HG03196 (cell line): Measurements from ENCODE around the gene TAS1R2.

Experiments
- ATAC-seq: cut with Tn5 transposase; IDR thresholded peaks from one replicate; pipeline ENCODE4 v1.9.1; 2021; ENCODE audit not compliant: unreplicated experiment

TAS1R2 gene

DNA sequence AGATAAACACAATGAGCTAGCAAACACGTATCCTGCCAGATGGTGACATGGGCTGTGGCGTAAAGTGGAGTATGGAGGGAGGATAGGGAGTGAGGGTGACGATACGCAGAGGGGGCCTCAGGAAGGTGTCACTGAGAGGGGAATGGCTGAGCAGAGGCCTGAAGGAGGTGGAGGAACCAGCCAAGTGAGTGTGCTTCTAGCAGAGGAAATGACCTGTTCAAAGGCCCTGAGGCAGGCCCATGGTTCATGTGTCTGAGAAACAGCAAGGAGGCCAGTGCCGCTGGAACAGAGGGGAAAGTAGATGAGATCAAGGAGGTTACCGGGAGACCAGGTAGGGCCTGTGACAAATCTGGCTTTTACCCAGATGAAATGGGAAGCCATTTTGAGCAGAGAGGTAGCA, 36.0 kb downstream of the TAS1R2 start:
- ATAC-seq, result no peak

GRCh38 chr1:18820791-18821641, 38.4 kb downstream of the TAS1R2 start:
- no peak for ATAC-seq

DNA sequence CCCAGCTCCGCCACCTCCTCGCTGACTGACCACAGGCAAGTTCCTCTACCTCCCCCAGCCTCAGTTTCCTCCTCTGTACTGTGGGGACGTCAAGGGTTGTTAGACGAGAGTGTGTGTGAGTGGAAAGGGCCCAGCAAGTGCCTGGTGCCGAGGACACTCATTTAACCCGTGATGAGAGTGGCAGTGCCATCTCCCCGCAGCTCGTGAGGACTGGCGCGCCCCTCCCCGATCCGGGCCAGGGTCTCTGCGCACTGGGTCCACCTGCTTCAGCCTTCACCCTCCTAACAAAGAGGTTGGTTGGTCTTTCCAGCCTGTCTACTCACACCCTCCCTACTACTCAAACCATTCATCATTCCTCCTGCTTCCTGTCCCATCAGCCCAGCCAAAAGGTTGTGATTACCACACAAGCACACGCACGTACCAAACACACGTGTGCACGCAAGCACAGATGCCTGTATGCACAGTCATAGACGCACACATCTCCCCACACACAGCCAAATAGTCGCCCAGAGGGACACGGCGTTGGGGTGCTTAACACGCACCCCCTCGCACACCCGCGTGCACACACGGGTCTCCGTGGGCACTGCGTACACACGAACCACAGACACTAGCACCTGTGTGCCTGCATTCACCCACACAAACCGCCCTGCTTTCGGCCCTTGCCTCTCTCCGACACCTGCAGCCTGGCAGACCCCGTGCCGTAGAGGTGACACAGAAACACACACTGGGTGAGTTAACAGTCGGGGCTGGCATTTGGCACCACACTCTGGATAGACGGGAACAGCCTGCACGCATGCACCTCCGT, 39.3 kb downstream of the TAS1R2 start:
- no peak for ATAC-seq

DNA sequence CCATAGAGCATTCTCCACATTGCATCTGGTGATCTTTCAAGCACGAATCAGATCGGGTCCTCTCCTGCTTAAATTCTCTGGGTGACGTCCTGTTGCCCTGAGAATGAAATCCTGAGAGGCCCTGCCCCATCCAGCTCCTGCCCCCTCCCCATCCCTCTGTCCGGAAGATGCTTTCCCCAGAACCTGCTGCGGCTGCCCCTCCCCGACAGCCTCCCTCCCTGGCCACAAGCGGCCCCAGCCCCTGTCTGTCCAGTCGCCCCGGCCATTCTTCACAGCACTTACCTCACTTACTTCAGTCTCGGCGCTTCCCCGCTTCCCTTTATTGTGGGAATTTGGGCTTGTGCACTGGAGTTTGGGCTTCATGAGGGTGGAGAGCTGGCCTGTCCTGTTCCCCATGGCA, 40.3 kb downstream of the TAS1R2 start:
- no peak for ATAC-seq

GRCh38 chr1:18817795-18818435, 41.5 kb downstream of the TAS1R2 start:
- ATAC-seq, result no peak

DNA sequence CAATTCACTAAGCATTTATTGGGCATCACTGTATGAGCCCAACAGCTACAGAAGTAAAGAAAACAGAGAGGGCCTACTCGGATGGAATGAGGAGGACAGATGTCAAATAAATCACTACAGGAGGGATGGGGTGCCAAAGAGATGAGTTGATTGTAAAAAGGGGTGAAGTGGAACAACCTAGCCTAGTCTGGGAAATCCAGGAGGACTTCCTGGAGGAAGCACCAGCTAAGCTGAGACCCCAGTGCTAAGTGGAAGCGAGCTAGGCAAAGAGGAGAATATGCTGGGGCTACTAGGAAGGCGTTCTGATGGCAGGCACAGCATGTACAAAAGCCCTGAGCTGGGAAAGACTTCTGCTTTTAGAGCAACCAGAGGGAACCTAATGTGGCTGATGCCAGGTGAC, 42.1 kb downstream of the TAS1R2 start:
- no peak for ATAC-seq

GRCh38 chr1:18816808-18817207, 42.7 kb downstream of the TAS1R2 start:
- no peak for ATAC-seq

- ATAC-seq, result no peak
Observed at GRCh38 chr1:18814874-18815531, 44.5 kb downstream of the TAS1R2 start.

- ATAC-seq, result no peak
Observed at GRCh38 chr1:18814425-18814824, 45.0 kb downstream of the TAS1R2 start.

- ATAC-seq, result no peak
Observed at GRCh38 chr1:18812453-18812939, 47.0 kb downstream of the TAS1R2 start.

DNA sequence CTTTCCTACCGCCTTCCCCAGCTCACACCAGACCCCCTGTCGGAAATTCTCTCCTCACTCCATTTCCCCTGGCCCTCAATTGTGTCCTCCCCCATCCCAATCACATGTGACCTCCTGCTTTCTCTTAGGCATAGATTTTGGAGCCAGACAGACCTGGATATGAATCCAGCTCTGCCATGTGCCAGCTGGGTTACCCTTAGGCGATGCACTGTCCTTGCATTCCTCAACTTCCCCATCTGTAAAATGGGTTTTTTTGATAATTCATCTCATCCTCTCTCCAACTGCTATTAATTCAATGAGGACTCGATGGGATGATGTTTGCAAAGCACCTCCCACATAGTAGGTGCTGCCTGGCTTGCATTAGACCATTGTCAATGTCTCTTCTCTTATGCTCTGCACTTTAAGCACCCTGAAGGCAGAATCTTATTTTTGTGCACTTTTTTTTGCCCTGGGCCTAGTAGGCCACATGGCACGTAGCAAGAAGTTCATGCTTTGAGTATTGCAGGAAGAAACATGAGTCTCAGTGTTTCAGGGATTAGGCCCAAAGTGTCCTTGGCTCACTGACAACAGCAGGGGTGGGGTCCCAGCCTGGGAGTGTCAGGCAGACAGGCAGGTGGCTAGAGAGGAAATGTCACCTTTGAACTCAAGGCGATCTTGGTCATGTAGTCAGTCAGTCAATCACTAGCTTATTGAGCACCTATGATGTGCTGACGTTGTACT, 47.6 kb downstream of the TAS1R2 start:
- no peak for ATAC-seq

DNA sequence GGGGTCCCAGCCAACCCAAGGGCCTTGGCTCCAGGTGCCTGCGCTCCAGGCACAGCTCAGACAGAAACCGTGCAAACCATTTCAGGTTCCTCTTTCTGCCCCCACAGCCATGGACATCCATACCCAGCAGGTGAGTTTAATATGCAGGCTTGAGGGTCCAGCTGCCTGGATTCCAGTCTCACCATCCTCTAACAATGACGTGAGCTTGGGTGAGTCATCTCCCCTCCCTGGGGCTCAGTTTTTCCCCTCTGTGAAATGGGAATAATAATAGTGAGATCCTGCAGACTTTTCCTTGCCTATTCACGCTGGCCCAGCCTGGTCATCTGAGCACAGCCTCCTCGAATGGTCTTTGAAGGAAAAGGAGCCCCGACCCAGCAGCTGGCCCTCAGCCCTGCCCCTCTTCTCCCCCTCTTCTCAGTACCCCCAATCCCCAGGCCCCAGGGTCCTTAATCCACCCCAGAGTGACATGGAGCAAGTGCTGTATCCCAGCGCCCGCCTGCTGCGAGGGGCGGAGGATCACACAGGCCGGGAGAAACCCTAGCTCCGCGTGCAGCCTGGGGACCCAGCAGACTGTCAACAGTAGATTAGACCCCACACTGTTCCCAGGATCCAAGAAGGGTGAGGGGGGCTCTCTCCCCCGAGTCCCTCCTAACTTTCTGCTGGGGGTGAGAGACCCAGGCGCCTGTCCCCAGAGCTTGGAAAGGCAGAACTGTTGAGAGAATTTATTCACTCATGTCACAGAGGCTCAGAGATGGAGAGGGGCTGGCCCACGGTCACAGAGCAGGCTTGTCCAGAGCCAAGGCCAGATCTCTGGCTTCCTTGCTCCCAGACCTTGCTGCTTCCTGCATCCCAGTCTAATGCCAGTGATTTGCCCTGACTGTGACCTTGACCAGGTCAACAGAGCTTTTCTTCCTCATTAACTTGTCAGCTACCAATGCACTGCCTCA, 49.2 kb downstream of the TAS1R2 start:
- no peak for ATAC-seq

- no peak for ATAC-seq
Observed at GRCh38 chr1:18808550-18808949, 50.9 kb downstream of the TAS1R2 start.

GRCh38 chr1:18807334-18808063, 52.0 kb downstream of the TAS1R2 start:
- ATAC-seq, result no peak

DNA sequence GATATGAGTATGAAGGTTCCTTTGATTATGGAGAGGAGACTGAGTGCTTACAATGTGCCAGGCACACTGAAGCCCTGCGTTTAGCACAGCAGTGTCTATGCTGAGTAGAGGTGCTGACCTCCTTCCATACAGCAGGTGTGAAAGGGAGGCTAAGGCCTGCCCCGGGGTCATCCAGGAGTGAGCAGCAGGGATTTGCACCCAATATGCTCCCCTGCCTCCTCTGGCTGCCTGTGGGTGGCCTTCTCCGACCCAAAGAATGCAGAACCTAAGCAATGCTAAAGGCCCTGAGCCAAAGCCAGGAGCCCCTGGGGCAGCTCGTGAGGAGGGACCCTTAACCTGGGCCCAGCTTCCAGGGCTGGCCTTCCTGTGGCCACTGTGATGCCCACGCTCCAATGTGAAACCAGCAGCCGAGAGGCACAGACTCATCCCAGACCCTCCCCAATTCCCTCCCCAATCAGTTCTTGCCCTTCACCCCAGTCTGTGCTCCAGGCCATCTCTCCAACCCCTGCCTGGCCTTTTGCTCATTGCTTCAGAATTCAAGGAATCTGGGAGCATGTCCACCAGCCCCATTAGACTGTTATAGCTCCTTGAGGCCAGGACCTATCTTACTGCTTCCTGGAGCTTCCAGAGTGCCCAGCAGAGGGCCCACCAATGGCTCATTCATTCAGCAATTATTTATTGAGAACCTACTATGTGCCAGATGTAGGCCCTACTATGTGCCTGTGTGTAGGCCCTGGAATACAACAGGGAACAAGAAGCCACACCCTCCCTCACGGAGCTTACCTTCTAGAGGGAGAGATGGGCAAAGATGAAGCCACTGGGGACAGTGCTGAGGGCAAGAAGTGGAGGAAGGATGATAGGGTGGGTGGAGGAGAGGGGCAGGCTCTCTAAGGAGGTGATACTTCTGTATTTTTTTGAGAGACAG, 53.3 kb downstream of the TAS1R2 start:
- no peak for ATAC-seq

DNA sequence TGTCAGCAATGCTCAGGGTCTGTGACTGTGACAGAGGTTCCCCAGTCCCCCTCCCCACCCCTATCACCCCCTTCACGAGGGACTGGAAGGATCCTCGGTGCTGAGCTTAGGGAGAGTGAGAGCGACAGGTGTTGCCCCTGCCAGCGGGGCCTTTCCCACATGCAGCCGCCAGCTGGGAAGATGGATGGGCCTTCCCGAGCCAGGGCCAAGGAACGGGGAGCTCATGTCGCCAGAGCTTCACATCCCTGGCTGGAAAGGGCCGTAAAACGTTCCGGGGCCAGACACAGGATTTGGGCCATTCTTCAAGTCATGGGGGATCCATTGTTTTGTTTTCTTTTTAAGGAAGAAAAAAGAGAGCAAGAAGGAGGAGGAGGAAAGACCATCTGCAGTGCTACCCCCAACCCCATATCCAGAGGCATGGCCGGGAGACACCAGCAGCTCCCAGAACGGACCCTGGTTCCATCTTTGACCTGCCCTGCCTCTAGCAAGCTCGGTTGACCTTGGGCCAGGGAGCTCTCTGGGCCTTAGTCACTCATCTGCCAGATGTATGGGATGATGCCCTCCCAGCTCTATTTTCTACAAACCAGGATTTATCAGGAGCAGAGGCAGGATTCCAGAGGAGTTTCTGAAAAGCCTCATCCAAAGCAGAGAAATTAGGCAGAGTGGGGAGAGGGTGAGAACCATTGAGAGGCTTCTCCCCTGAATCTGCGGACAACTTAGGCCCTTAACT, 54.1 kb downstream of the TAS1R2 start:
- no peak for ATAC-seq

GRCh38 chr1:18803851-18804250, 55.6 kb downstream of the TAS1R2 start:
- ATAC-seq, result no peak
